HG03521 (cell line): ENCODE measurements around the gene ADRB1.

Experiments
- ATAC-seq: cut with Tn5 transposase; IDR thresholded peaks from one replicate; pipeline ENCODE4 v1.9.1; 2021; ENCODE audit warnings: mild to moderate bottlenecking, moderate library complexity; ENCODE audit not compliant: unreplicated experiment

The ADRB1 gene

DNA sequence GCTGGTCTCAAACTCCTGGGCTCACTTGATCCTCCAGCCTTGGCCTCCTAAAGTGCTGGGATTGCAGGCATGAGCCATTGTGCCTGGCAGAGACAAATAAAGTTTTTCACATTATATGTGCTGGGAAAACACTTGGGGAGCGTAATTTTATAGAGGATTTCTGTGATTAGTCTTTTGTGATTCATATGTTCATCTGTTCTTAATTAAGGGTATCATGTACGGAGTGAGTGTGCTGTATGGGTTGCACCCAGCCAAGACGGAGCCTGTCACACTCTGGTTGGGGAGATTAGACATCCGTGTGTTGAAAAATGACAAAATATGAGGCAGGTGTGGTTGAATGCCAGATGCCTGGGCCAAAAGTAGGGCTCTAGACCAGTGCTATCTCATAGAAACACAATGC is 10.3 kb downstream of the ADRB1 start:
- ATAC-seq, result no peak

DNA sequence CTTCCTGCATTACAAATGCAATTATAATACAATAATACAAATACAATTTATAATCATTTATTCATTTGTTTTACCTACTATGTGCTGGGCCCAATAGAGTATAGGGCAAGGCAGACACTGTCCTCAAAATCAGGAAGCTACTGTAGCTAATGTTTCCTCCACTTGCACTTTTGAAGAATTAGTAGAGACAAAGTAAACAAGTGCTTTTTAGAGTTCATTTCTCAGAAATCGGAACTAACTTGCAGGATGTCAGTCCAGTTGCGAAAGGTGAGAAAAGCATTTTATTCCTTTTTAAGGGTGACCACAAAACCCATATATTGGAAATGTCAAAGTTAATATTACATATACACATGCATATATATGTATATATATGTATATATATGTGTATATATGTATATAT is 14.2 kb downstream of the ADRB1 start:
- ATAC-seq, result no peak

DNA sequence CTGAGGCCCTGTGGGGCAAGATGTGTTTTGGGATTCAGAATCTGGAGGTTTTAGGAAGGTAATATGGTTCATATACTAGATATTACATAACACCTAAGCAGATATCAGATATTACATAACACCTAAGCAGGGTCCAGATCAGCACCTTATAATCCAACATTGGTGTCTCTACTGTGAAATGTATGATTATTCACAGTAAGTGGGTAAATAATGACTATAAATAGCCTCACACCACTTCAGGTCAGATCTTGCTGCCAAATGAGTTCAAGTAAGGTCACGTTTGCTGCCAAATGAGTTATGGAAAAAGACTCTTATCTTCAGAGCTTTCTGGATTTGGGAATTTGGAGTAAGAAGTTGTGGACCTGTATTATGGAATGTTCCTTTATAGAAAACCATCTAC is 14.6 kb downstream of the ADRB1 start:
- ATAC-seq, result no peak

DNA sequence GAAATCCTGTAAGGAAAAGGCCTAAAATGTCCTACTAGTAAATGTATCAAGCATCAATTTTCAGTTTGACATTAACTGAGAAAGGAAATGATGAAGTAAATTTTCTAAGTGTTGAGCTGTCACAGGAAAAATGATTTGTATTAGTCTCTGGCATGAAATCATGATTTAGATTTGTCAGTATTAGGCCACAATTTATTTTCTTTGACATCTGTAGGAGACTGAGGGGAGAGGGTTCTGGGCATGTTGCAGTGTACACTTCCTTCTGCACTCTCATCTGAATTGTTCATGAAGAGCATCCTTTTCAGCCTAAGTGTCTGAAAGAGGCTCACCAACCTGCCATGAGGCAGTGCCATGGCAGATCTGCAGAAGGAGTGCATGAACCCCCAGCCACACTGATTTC is 15.9 kb downstream of the ADRB1 start:
- ATAC-seq, result no peak

DNA sequence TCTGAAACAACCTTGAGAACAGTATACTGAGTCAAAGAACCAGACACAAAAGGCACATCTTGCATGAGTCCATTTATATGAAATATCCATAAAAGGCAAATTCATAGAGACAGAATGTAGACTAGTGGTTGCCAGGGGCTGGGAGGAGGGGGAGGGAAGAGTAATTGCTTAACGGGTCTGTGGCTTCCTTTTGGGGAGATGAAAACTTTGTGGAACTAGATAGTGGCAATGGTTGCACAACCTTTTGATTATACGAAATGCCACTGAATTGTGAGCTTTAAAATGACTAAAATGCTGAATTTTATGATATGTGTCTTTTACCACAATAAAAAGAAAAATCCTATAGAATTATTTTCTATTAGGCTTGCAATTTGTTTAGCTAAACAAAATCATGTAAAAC is 16.8 kb downstream of the ADRB1 start:
- ATAC-seq, result no peak

DNA sequence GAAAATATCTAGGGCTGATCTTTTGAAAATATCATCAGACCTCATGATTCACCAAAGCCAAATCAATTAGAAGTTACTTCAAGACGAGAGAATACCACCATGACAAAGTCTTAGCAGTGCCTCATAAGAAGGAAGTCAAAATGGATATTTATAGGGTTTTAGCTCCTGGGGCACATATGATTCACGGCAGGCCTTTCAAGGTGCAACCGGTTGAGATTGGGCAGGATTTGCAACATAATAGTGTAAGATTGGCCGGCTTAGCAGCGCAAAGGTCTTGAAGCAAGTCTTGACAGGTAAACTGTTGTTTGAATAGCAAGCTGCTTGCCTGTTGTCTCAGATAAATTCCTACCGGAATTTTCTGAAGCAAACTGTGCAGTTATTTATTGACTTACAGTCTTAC is 17.5 kb downstream of the ADRB1 start:
- ATAC-seq, result no peak

DNA sequence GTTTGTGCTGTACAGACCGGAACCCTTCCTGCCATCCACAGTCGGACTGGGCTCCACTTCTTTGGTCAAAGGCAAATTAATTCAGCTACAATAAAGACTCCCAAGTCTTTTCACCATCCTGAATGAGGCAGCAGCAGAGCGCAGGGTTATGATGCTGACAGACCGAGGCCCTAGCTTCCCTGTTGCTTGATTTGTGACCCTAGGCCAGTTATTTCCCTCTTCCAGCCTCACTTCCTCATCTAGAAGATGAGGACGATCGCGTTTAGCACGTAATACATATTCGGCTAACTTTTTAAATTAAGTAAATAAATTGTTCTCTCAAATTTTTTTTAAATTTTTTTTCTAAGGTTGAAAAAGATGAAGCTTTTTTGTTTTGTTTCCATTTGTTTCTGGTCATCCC is 18.1 kb downstream of the ADRB1 start:
- ATAC-seq, result no peak

DNA sequence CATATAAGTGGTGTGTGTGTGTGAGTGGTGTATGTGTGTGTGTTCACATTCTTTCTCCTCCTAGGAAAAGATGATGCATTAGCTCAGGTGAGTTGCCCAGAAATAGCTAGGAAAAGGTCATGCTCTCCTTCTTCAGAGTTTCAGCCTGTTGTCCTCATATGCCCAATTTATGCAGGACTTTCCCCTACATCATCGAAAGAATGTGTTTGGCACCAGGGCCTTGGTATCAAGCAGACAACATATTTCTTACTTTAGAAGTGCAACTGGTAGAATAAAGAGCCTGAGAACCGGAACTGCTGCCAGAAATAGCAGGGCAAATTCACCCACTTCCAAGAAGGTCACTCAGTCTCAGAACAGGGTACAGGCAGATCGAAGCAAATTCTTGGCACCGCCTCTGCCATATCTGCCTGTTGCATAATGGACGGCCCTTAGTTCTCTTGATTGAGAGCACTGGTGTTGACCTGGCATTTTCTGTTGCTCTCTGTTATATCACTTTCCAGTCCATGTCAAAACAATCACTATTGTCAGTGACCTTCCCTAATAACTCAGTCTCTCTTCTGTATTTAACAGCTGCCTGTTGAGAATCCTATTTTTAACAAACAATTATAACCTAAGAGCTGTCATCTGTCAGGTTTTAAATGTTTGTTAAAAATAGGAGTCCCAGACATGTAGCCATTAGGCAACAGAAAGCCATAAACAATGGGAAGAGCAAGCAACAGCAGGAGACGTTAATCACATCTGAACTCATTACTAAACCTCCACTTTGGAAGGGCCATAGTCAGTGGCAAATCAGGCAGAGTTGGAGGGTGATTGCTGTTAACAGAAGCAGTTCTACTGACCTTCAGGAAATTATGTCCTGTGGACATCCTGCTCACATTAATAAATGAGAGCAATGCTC is 20.7 kb downstream of the ADRB1 start:
- ATAC-seq, result no peak

DNA sequence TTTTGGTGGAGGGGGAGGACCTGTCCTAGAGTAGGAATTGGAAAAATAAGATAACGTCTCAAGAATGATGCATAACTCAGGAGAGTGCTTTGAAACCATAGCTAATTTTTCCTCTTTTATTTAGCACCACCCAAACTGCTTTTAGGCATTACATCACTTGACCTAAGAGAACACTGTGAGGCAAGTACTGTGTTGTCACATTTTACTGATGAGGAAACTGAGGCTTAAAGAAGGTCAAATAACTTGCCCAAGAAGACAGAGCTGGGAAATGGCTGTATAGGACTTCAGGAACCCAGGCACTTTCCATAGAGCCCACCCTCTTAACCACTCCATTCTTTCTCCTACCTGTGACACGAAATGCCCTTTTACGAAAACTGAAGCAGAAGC is 21.4 kb downstream of the ADRB1 start:
- no peak for ATAC-seq

DNA sequence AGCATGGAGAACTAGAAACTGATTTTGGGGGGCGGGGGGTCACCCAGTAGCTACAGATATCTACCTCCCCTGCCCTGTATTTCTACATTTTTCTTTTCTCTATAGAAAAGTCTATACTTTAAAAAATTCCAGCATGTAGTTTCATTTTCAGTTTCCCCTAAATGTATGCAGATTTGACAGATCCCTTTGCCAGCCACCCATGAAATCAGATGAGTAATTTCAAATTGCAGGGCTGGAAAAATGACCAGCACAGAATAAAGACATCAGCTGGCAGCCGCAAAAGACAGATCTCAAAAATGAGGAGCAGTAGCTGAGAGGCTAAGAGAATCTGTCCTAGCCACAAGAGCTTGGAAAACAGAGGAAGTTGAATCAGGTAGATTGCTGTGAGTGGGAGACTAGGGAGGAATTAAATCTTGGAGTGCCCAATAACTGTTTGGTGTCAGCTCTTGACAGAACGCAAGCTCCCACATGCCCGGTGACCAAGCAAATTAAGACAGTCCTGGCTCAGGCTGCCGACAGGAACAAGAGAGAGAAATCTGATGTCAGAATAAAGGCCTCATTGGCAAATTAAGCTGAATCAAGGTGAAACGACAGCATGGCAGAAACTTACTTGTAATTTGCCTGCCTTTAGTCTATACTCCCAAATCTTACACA is 24.5 kb downstream of the ADRB1 start:
- no peak for ATAC-seq

DNA sequence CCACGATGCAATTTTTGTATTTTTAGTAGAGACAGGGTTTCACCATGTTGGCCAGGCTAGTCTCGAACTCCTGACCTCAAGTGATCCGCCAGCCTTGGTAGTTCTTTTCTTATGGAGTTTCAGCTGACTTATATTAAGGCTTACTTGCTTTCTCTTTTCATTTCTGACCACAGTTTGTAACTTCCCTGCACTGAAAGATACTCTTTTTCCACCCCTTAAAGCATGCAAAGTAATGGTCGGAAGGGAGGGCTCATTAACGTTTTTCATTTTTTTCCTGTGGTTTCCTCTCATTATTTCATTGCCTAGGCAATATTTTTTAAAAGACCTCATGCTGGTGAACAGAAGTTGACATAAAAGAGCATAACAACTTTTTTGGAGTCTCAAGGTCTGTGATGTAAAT is 27.0 kb downstream of the ADRB1 start:
- no peak for ATAC-seq

DNA sequence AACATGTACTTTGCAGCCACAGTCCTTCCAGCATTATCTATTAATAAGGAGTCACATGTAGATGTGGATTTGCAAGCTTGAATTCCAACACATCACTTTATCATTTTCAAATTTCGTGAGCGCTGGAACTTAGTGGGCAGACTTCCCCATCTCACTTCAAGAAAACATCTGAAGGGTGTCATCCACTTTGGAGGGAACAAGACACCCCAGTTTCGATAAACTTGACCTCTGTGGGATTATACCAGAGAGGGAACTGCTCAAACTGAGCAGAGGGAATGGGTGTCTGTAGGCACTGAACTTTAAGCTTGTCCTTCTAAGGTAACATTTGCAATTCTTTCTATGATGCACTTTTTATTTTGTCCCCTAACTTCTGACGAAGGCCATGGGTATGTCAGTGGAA is 27.5 kb downstream of the ADRB1 start:
- ATAC-seq, result no peak

DNA sequence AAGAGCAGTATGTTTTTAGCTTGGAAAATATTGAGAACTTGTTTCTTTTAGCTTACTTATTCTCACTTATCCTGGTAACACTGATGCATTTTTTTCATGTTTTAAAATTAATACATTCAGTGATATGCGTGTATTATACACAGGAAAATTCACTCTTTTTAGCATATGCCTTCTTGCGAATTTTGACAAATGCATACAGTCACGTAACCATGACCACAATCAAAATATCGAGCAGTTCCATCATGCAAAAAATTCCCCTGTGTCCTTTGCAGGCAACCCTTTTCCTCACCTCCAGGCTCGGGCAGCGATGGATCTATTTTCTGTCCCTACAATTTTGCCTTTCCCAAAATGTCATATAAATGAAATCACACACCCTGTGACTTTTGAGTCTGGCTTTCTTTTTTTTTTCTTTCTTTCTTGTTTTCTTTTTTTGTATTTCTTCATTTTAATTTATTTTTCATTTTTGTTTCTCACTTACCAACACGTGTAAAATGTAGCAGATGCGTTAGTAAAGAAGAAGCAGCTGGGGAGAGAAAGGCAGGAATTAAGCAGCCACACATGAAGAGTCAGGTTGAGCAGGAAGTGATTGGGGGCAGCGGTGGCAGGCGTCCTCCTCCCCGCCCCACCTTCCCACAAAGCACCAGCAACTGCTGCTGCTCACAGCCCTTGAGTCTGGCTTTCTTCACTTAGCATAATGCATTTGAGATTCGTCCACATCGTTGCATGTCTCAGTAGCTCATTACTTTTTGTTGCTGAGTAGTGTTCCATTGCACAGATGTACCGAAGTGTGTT is 29.9 kb downstream of the ADRB1 start:
- peak; percentile 53 for ATAC-seq

DNA sequence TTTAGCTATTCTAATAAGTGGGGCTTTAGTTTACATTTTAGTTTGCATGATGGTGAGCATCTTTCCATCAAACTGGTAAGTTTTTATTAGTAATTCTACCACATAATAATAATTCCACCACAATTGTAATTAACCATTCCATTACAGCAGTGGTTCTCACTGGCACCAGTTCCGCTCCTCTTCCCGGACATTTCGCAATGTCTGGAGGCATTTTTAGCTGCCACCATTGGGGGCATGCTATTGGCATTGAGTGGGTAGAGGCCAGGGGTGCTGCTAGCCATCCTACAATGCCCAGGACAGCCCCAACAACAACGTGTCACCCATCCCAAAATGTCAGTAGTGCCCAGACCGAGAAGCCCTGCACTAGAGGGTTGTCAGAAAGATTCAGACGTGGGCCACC is 31.4 kb downstream of the ADRB1 start:
- no peak for ATAC-seq

DNA sequence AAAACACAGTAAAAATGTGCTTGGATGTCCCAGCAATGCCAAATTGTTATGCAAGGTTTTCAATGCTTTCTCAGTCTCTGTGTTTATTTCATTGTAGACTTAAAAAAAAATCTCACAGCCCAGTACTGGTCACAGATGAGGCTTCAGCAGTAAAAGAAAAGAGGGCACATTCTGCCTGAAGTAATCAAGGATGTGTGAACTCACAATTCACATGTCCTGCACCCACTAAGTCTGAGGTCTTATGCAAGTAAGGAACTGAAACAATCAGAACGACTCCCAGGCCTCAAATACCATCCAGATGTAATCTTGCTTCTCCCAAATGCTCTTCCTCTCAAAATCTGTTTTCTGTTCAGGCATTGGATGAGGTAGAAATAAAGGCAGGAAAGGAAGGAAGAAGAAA is 33.7 kb downstream of the ADRB1 start:
- ATAC-seq, result no peak

DNA sequence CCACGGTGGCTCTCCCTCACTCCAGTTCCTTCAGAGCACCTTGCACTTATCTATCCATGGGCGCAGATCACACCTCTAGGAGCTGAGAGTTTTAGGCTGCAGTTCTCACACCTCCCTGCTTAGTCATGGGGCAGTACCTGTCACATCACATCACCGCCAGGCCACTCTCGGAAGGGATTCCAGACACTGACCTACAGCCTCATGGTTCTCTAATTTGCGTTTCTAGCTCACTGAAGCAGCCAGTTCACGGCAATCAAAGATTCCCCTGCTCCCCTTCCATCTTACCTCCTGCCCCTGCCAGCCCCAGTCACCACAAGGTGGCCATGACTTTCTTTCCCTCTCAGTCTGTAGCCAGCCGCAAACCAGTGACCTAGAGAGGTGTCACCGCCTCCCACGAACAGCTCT is 34.2 kb downstream of the ADRB1 start:
- no peak for ATAC-seq

DNA sequence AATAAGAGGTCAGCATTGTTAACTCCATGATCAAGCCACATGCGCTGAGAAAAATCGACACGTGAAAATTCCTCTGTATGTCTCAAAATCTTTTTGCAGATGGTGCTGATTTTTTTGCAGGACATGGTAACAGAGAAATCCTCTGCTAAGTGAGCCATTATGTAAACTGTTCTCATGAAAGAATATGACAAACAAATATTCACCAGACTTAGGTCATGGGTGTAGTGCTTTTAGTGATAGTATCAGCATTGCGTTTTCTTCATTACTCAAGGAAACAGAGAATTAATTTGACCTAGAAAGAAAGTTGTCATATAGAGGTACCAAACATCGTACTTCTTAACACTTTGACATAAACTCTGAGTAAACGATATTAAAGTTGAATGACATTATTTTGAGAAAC is 34.7 kb downstream of the ADRB1 start:
- ATAC-seq, result no peak

DNA sequence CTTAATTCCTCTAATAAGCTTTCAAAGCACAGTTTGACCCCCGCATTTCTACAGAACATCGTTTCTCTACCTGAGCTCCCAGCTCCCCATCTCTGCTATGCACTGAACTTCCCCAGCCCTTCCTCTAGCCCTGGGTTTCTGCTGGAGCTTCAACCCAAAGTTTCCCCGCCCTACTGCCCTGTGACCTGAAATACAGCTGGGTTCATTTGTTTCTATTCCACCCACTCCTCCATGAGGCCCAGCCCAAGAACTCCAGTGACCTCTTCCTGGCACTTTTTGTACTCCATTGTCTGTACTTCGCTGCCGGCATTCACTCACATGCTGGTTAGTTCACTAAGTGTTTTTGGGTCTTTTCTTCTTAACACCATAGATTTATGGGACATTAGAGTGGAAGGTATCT is 35.8 kb downstream of the ADRB1 start:
- ATAC-seq, result no peak

DNA sequence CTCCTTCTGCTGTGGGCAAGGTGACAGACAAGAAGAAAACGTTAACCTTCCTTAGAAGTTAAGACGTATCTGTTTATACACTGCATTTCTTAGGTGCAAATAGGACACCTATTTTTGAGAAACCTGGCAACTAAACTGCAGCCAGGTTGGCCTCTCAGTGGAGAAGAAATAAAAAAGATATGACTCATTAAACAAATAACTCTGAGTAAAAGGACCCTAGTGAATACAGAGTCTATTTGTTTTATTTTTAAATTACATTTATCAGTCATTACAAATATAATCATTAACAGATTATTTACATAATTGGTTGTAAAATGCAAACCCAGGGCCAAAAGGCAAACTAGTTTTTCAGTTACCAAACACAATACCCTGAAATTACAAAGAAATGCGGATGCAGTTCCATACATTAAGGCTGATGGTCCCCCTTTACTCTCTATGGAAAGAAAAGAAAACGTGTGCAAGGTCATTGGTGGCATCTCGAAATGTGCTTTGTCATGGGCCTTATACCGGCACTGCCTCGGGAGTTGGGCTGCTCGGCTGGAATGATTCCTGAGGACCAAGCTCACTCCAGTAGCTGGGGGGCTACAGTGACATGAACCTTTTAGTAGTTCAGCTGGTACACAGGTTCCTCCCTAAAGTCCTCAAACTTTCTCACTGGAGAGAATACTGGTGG is 38.4 kb downstream of the ADRB1 start:
- ATAC-seq, result no peak

DNA sequence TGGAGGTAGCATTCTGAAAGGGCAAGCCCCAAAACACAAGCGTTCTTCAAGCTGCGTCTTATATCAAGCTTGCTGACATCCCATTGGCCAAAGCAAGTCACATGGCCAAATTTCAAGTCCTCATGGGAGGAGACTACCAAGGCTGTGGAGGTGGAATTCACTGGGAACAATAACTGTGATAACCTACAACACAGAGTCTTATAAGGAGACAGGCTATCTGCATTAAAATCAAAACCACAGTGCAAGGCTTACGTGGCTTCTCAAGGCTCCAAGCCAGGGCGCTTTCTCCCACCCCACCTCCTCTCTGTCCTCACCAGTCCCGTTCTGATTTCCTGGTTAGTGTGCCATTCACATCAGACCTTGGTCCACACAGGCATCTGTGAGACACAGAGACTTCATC is 39.4 kb downstream of the ADRB1 start:
- no peak for ATAC-seq

DNA sequence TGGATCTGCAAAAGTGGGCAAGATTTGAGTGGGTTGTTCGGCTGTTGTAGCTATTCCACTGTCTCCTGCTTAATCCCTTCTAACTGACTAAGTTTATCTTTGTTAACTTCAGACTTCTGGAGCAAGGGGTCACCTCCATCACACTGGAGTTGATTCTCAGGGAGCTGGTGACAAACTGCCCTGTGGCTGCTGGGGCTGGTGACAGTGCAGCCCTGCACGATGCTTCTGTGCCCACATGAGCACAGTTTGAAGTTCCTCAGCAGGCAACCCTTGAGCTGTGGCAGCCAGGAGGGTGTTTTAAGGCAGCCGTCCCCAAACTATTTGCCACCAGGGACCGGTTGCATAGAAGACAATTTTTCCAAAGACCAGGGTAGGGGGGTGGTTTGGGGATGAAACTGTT is 40.5 kb downstream of the ADRB1 start:
- no peak for ATAC-seq
